GM19043 (cell line): ENCODE data around the gene STK4.

ENCODE experiments used
- ATAC-seq: cut with Tn5 transposase; IDR thresholded peaks from one replicate; pipeline ENCODE4 v1.9.1; 2021; ENCODE audit warnings: low read depth; ENCODE audit not compliant: unreplicated experiment

STK4 gene

DNA sequence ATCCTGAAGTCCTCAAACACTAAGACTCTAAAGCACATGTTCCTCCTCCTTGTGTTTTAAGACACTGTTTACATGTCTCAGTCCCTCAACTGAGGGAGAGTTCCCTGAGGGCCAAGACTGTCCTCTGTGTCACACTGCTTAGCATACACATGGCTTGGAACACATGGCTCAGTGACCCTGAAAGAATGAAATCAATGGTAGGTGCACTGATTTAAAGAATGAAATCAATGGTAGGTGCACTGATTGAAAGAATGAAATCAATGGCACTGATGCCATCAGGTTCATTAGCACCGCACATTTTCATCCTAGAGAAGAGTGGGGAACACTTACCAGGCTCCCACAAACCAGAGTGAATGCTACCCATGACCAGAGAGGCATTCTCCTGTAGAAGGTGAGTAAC is 15.9 kb upstream of the STK4 start:
- no peak for ATAC-seq

DNA sequence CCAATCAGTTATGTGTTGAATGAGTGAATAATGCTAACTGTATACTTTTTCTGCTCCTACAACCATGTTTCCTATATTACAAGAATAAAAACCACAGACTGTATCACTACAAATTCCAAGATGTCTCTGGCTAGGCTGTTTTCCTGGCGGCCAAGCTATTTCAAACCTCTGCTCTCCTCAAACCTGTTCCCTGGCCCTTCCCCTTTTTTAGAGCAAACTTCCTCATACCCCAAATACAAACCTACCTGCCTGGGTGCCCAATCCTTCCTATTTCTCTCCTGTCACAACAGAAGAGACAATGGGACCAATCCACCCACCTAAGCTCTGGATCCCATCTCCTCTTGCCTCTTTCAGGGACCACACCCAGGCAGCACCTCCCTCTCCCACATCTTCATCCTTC is 13.6 kb upstream of the STK4 start:
- ATAC-seq = no peak

DNA sequence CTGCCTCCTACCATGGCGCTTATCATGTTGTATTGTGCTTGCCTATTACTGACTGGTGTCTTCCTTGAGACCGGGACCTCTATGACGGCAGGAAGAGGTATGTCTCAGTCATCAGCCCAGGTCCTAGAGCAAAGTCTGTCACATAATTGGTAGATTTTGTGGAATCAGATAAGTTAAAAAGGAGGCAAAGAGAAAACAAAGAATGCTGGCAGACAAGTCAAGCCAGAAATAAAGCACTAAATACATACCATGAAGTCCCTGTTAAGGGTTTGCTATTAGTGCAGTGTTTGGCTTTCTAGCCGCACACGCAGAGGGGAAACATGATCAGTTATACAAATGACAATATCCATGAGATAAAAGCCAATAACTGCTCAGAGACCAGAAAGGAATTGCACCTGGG is 12.1 kb upstream of the STK4 start:
- no peak for ATAC-seq

DNA sequence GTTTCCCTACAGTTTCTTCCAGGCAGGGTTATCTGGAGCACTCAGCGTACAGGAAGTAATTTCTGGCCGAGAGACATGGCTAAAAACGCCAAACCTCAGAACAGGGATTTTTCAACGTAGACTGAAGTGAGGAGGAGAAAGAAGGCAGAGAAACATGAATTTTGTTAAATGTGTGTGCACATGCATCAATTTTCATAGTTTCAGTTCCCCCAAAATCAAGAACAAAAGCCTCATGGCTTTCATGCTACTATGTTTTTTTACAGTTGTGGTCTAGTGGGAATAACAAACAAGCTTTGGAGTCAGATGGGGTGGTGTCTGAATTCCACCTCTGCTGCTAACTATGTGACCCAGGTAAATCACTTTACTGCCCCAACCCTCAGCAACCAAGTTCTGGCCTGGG is 11.0 kb upstream of the STK4 start:
- no peak for ATAC-seq

DNA sequence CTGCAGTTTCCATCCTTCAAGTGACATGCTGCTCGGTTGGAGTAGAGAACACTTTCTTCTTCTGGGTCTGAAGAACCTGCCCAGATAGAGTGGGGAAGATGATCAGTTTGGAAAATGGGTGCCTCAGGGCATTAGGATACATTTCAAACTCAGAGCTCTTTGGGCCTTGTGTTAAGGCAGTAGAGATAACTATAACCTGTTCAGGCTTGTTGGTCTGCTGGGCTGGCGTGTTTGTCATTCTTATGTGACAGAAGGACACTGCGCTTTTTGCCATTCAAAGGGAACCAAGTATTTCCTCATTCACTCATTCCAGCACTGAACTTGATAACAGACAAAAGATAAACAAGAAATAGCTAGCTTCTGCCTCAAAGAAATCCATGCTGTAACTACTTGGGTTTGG is 9.9 kb upstream of the STK4 start:
- ATAC-seq = no peak

DNA sequence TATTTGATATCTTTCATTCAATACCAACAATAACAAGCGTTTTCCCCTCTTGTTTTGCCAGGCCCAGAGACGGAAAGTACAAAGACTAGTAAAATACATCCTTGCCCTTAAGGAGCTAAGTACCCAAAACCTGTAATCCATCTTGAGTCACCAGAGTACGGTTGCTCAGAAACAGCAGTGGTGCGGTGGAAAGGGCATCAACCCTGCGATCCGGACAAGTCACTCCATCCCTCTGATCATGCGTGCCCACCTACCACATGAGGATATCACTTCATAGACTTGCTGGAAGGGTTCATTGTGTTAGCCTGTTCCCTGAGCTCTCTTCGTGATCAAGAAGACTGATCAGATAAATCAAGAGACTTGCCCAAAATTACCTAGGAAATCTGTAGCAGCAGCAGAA is 8.0 kb upstream of the STK4 start:
- no peak for ATAC-seq

DNA sequence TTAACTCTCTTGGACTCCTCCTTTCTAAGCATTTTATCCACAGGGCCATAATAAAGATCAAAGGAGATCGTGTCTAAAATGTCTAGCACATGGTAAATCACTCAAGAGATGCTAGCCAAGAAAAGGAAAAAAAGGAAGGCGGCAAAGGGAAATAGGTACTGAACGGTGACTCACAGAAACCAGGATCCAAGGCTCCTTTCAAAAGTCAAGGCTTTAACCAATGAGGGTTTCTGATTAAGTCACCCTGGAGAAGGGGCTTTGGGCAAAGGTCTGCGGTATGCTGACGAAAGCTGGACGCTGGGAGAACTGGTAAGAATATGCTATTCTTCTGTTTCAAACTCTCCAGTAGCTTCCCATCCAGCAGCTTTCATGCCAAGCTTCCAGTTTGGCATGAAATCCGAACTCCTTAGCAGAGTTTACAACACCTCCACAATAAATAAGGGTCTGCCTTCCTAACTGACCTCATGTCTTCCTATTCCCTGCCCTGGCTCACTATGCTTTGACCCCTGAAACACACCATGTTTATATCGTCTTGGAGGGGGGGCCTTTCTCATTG is 7.2 kb upstream of the STK4 start:
- ATAC-seq = no peak

DNA sequence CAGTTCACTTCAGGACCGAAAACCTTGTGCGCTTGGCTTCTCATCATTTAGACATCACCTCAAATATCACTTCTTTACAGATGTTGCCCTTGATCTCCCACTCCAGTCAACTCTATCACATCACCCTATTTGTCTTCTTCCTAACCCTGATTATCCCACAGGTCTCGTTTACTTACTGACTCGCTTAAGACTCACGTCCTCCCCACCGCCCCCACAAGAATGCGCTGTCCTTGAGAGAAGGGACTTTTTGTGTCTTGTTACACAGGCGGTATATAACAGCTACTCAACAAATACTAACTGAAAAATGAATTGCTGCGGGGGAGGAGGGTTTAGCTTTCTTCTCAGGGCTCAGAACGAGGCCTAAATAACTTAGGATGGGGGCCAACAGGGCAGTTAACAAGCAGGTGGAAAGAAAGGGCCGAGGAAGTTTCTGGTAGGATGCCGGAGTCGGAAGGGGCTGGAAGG is 6.6 kb upstream of the STK4 start:
- no peak for ATAC-seq

DNA sequence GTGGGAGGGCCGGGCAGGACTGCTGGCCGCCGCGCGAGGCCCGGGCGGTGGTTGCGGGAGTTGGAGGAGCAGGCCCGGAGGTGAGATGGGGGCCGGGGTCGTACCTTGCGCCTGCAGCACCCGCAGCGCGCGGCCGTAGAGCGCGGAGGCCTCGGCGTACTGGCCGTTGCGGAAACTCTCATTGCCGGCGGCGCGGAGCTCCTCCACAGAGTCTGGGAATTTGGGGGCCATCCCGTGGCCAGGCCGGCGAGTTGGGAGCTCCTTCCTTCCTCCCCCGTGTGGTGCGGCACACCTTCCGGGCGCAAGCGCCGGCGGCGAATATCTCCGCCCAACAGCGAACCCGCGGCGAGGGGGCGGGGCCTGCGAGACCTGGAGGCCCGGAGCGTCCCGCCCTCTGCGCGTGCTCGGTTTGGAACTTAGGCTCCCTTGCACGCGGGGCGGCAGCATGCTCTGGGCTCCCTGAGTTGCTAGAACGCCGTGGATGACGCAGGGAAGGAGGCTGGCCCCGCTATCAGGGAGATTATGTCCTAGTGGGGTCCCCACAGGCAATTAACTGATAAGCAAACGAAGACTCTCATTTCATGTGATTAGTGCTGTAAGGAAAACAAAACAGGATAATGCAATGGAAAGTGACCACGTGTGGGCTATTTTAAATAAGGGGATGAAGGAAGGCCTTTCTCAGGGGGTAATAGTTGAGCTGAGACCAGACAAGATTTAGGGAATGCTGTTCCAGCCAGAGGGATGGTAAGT is 6.0 kb upstream of the STK4 start, which contains the start of gene TOMM34:
TSS of gene TOMM34 (minus strand) at position 295 of the 750 bp plus-strand sequence. CDS start at position 231, 64 bp downstream.
- peak; percentile 76 for ATAC-seq

DNA sequence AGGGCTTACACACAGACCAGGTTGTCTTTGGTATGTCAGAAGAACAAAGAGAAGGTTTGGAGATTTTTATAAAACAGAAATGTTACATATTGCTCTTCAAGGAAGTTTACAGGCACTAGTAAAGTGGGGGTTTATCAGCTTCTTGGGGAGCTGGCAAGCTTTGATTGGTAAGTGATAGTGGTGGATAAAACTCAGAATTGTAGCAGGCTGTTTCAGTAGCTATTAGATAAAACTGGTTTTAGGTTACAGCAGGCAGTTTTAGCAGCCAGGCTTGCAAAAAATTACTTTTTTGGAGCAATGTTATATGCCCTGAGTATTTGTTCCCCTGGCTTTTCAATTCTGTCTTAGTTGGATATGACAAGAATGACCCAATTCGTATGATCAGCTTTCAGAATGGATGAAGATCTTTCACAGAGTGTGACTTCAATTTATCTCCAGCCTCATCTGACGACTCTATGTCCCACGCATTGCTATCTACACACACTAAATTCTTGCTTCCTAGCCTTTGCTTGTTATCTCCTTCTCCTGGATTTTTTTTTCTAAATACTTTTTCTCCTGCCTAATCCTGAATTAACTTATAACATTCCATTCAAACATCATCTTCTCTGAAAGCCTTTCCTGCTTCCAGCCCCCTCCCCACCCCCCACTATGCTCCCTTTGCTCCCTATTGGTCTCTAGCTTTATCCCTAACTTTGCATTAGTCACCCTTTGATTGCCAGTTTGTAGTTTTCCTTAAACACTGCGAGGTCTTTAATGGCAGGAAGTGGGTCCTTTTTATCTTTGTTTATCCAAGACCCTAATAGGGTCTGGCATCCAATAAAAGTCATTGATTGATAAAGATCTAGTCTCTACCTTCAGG is 5.1 kb upstream of the STK4 start:
- no peak for ATAC-seq

DNA sequence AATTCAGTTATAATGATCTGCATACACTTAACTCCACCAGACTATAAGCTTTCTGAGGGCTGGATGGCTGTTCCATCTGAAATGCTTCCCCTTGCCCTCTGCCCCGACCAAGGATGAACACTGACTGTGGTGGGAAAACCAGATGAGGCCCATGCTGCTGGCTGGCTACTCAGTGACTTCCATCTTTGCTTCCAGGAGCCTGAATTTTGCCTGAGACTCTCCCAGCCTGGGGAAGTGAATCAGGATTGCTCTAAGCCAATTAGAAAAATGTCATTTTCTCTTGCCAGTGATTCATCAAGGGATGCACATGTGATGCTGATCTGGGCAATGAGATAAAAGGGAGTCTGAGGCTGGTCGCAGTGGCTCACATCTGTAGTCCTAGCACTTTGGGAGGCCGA is 4.4 kb upstream of the STK4 start:
- no peak for ATAC-seq

DNA sequence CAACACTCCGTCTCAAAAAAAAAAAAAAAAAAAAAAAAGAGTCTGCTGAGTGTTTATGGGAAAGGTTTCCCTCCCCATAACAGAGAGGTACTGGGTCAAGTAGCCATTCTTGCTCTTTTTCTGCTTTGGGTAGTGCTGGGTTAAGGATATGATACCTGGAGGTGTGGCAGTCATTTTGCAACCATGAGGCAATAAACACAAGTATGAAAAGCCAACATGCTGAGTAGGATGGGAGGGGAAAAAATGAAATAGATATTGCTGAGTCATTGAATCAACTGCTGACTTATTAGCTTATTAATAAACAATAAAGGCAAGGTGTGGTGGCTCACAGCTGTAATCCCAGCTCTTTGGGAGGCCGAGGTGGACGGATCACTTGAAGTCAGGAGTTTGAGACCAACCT is 3.8 kb upstream of the STK4 start:
- ATAC-seq = no peak

DNA sequence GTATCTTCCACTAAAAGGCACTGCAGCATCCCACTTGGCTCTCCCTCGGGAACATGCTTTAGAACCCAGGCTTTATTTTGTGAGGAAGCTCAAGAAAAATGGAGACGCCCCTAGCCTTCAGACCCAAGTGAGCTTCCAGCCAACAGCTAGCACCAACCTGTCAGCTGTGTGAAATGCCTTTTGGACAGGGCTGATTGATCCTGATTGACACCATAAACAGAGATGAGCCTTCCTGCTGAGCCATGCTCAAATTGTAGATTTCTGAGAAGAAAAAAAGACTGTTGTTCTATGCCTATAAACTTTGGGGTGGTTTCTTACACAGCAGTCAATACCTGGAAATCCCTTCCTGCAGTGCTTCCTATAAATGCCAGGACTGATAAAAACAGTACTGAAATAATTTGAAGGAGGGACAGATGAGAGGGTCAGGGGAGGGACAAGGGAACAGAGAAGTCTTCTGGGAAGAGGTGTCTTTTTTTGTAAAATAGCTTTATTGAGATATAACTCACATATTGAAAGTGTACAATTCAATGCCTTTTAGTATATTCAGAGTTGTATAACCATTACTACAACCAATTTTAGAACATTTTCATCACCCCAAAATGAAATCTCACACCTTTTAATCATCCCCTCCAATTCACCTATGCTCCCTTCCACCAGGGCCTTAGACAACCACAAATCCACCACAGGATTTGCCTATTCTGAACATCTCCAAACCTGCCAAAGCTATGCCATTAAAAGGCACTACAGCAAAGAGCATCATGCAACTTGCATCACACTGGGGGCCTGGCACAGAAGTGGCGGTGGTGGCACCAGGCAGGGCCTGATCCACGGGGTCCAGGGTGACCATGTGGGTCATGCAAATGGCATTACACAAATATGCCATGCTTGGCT is 2.7 kb upstream of the STK4 start:
- ATAC-seq = no peak

DNA sequence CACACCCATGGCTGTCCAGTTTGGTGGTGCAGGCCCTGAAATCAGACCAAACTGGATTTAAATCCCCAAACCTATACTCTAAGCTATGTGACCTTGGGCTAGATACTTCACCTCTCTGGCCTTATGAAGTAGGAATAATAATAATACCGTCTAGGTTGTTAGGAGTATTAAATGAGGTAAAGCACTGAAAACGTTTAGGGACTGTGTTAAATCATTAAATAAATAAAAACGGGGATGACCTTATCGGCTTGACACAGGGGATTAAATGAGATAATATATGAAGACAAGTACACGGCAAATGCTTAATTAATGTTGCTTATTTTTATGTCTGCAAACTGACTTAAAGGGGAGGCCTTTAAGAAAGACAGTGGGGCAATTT is 672 bp upstream of the STK4 start:
- ATAC-seq = no peak

DNA sequence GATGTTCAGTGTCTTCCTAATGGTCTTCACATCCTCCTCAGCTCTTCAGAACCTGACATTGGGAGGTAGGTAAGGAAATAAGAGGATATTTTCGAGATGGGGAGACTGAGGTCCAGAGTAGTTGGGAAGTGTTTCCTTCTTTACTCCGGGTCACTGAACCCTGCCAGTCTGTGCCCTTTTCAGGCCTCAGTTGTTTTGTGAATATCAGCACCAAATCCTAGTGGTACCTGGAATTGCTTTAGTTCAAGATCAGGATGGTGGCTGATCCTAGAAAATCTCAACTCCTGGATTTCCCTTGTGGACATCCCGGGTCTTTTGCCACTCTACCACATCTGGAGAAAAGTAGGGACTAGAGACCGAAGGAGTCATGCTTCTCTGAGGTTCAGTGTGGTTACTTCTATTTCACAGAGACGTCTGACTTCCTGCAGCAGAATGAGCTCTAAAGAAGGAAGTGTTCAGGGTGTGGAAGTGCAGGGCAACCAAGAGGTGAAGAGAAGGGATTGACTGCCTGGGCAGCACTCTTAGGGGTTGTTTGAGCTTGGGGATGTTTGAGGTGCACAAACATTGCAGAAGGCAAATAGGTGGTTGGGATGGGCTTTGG is 995 bp downstream of the STK4 start:
- no peak for ATAC-seq

DNA sequence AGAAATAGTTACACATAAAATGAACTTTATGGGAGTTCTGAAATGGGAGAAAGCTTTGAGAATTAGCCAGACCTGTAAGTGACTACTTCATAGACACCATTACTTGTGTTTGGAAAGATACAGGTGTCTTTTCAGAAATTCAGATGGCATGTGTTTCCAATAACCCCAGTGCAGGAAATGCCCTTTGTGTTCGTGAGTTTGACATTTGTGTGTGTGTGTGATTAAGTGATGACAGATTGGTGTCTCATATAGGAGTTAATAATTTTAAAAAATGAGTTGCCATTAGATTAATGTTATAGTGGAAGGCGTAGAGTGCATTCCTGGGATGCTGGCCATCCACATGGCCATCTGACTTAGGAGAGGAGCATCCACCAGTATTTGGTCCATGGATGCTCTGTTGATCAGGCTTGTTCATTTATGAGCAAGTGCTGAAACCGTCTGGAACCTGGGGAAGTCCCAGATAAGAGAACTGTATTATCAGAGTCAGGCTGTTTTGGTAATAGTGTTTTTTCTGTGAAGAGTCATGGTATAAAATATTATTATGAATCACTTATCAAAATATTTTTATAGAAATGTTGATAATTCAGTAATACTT is 3.1 kb downstream of the STK4 start:
- no peak for ATAC-seq

DNA sequence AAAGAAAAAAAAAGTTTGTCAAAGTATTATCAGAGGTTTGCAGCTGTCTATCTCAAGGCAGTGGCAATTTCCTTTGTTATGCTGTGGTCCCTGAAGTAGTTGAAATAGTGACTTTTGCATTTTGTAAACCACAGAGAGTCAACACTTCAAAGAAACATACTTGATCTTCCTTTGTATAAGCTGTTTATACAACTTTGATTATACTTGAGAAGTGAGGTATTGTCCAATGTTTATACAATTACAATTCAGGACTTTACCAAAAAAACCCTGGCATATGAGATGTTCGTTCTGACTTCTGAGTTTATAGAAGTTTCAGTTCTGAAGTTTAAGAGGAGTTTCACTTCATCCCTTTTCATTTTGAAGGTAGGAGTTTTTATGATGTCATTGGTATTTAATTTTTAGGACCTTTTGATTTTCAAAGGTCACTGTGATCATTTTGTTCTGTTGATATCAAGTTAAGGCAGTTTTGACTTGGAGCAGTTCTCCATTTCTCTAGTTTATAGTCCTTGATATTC is 4.0 kb downstream of the STK4 start:
- no peak for ATAC-seq

DNA sequence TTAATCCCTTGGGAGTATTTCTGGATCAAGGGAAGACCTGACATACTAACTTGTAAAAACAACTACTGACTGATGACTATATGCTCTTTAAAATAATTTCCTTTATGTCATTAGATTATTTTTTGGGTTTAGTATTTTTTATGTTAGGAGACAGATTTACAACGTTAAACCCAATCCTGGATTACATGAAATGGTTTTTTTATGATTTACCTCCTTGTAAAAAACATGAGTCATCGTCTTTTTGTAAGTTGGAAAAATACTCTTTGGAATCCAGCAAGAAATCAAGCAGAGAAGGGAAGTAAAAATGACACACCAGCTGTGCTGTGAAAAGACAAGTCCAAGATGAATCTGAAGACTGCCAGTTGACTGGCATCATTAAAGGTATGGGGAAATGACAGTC is 6.7 kb downstream of the STK4 start:
- no peak for ATAC-seq

DNA sequence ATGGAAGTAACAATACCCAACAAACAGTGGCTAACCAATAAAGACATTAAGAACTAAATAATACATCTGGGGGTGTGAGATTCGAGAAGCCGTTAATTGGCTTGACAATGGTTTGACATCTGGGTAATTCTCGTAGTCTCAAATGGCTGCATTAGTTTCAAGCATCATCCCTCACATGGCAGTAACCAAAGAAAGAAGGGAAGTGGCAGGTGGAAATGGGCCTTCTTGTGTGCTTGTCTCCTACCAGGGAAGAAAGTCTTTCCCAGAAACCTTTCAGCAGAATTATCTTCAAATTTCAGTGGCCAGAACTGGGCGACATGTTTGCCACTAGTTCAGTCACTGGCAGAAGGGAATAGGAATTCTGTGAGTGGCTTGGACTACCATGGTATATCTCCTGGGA is 10.4 kb downstream of the STK4 start:
- ATAC-seq = no peak
